ENCODE data around the gene SLAMF1.

GRCh38 chr1:160567858-160568682 is 78.8 kb downstream of the SLAMF1 start:
- no peak for TF ChIP-seq GATA3 (IDR thresholded peaks at IDR 0.05; ENCODE audit: low read depth, low read length)
- TF ChIP-seq GATA2 (IDR thresholded peaks at IDR 0.05; ENCODE audit: low read depth, low read length): no peak
